ENCODE data around the gene ZNF613.
"Not testable (repeated sequence)": the region's sequence is repeated elsewhere in the genome, so short reads cannot be mapped to it uniquely, and the experiment has no call there.

DNA sequence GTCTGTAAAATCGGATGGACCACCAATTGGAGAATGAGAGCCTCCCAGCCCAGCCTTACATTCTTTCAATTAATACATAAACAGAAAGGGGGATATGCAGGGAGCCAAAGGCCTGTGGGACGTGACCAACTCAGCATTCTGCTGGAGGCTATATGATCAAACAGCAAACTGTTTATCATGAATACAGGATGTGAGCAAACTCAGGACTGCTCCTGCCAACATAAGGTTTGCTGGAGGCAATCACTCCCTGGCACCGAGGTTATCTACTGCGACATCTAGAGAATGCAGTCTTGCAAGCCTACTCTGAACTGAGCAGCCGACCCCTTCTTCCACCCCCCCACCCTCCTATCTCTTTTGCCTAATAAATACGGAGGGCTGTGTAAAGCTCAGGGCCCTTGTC lies 53.7 kb downstream of the ZNF613 start:
- TF ChIP-seq, protein P1, sequence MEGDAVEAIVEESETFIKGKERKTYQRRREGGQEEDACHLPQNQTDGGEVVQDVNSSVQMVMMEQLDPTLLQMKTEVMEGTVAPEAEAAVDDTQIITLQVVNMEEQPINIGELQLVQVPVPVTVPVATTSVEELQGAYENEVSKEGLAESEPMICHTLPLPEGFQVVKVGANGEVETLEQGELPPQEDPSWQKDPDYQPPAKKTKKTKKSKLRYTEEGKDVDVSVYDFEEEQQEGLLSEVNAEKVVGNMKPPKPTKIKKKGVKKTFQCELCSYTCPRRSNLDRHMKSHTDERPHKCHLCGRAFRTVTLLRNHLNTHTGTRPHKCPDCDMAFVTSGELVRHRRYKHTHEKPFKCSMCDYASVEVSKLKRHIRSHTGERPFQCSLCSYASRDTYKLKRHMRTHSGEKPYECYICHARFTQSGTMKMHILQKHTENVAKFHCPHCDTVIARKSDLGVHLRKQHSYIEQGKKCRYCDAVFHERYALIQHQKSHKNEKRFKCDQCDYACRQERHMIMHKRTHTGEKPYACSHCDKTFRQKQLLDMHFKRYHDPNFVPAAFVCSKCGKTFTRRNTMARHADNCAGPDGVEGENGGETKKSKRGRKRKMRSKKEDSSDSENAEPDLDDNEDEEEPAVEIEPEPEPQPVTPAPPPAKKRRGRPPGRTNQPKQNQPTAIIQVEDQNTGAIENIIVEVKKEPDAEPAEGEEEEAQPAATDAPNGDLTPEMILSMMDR (IDR thresholded peaks at IDR 0.05; ENCODE audit: low read depth, low read length, missing input control), result not testable (repeated sequence)
- TF ChIP-seq, protein P2, sequence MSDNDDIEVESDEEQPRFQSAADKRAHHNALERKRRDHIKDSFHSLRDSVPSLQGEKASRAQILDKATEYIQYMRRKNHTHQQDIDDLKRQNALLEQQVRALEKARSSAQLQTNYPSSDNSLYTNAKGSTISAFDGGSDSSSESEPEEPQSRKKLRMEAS (IDR thresholded peaks at IDR 0.05), result not testable (repeated sequence)
- not testable (repeated sequence) for TF ChIP-seq TAF1 (conservative IDR thresholded peaks at IDR 0.05); JUND (IDR thresholded peaks at IDR 0.05); RAD21 (IDR thresholded peaks at IDR 0.05); RXRA (IDR thresholded peaks at IDR 0.05); GABPA (IDR thresholded peaks at IDR 0.05 in 1 of 2, conservative IDR thresholded peaks at IDR 0.05 in 1 of 2); YY1 (IDR thresholded peaks at IDR 0.05); FOXA1 (IDR thresholded peaks at IDR 0.05); HNF4A (conservative IDR thresholded peaks at IDR 0.05)
- TF ChIP-seq, protein P3, sequence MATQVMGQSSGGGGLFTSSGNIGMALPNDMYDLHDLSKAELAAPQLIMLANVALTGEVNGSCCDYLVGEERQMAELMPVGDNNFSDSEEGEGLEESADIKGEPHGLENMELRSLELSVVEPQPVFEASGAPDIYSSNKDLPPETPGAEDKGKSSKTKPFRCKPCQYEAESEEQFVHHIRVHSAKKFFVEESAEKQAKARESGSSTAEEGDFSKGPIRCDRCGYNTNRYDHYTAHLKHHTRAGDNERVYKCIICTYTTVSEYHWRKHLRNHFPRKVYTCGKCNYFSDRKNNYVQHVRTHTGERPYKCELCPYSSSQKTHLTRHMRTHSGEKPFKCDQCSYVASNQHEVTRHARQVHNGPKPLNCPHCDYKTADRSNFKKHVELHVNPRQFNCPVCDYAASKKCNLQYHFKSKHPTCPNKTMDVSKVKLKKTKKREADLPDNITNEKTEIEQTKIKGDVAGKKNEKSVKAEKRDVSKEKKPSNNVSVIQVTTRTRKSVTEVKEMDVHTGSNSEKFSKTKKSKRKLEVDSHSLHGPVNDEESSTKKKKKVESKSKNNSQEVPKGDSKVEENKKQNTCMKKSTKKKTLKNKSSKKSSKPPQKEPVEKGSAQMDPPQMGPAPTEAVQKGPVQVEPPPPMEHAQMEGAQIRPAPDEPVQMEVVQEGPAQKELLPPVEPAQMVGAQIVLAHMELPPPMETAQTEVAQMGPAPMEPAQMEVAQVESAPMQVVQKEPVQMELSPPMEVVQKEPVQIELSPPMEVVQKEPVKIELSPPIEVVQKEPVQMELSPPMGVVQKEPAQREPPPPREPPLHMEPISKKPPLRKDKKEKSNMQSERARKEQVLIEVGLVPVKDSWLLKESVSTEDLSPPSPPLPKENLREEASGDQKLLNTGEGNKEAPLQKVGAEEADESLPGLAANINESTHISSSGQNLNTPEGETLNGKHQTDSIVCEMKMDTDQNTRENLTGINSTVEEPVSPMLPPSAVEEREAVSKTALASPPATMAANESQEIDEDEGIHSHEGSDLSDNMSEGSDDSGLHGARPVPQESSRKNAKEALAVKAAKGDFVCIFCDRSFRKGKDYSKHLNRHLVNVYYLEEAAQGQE (IDR thresholded peaks at IDR 0.05), result not testable (repeated sequence)
- TF ChIP-seq, protein P4, sequence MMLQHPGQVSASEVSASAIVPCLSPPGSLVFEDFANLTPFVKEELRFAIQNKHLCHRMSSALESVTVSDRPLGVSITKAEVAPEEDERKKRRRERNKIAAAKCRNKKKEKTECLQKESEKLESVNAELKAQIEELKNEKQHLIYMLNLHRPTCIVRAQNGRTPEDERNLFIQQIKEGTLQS (IDR thresholded peaks at IDR 0.05), result not testable (repeated sequence)

Data from liver (tissue), 3 donors.